GM23338 (cell line): ENCODE measurements around the gene PTGS1. TPM values are rescaled to one million over a fixed set of nuclear protein-coding genes. Genes with fewer than 3 reads are reported as not detected.
"Not testable (repeated sequence)": the region's sequence is repeated elsewhere in the genome, so short reads cannot be mapped to it uniquely, and the experiment has no call there.

ENCODE experiments used
- ATAC-seq: fragments of 200-7000 bp; cut with Tn5 transposase; 3 replicates; pipeline ENCODE4 v1.9.1; 2020
- DNase-seq: peaks from one replicate; pipeline ENCODE4 v3.0.0-alpha.2; 2015; ENCODE audit warnings: low spot score
- H2AFZ ChIP-seq: fragments of 200-600 bp; sonication (generic); 2 replicates; pipeline ENCODE4 v1.8.0; 2016; ENCODE audit warnings: antibody characterized with exemption, mild to moderate bottlenecking, moderate library complexity
- H3F3A ChIP-seq: fragments of 200-600 bp; sonication (generic); replicated peaks from 2 replicates; pipeline ENCODE4 v1.8.0; 2017; ENCODE audit warnings: antibody characterized with exemption, mixed run types, low read depth
- H3K27ac ChIP-seq: fragments of 200-600 bp; sonication (generic); 2 replicates; pipeline ENCODE4 v1.6.1; 2016; ENCODE audit warnings: low read depth
- H3K27me3 ChIP-seq: fragments of 200-600 bp; sonication (generic); 2 replicates; pipeline ENCODE4 v1.8.0; 2016; ENCODE audit warnings: mild to moderate bottlenecking, mixed run types, moderate library complexity; ENCODE audit not compliant: insufficient read depth
- H3K36me3 ChIP-seq: fragments of 200-600 bp; sonication (generic); 2 replicates; pipeline ENCODE4 v1.8.0; 2016; ENCODE audit warnings: mild to moderate bottlenecking; ENCODE audit not compliant: insufficient read depth
- H3K4me1 ChIP-seq: fragments of 200-600 bp; sonication (generic); 2 replicates; pipeline ENCODE4 v1.8.0; 2016; ENCODE audit warnings: mild to moderate bottlenecking, moderate library complexity; ENCODE audit not compliant: insufficient read depth
- H3K4me2 ChIP-seq: fragments of 200-600 bp; sonication (generic); 2 replicates; pipeline ENCODE4 v1.7.1; 2017; ENCODE audit warnings: mixed run types
- H3K4me3 ChIP-seq: fragments of 200-600 bp; sonication (generic); 2 replicates; pipeline ENCODE4 v1.6.1; 2016; ENCODE audit warnings: mixed run types
- H3K79me2 ChIP-seq: fragments of 200-600 bp; sonication (generic); replicated peaks from 2 replicates; pipeline ENCODE4 v1.8.0; 2017; ENCODE audit warnings: mild to moderate bottlenecking; ENCODE audit not compliant: insufficient read depth
- H3K9me2 ChIP-seq: fragments of 200-600 bp; sonication (generic); 2 replicates; pipeline ENCODE4 v1.8.0; 2017; ENCODE audit not compliant: insufficient read depth
- H4K20me1 ChIP-seq: fragments of 200-600 bp; sonication (generic); replicated peaks from 2 replicates; pipeline ENCODE4 v1.8.0; 2017; ENCODE audit warnings: mild to moderate bottlenecking; ENCODE audit not compliant: insufficient read depth
- H3K27ac Mint-ChIP-seq: 2 replicates; pipeline ENCODE4 v1.8.0; 2020; ENCODE audit warnings: inconsistent platforms, mild to moderate bottlenecking, moderate library complexity, mixed read lengths
- H3K27me3 Mint-ChIP-seq: 3 replicates; pipeline ENCODE4 v1.8.0; 2022; ENCODE audit warnings: low read depth, mild to moderate bottlenecking, moderate library complexity, mixed read lengths, inconsistent platforms; ENCODE audit not compliant: insufficient read depth, poor library complexity
- H3K36me3 Mint-ChIP-seq: 3 replicates; pipeline ENCODE4 v1.8.0; 2021; ENCODE audit warnings: low read depth, mild to moderate bottlenecking, inconsistent platforms, moderate library complexity, mixed read lengths
- H3K4me1 Mint-ChIP-seq: 3 replicates; pipeline ENCODE4 v1.8.0; 2020; ENCODE audit warnings: mild to moderate bottlenecking, inconsistent platforms, mixed read lengths
- H3K4me3 Mint-ChIP-seq: 3 replicates; pipeline ENCODE4 v1.8.0; 2021; ENCODE audit warnings: moderate library complexity, mild to moderate bottlenecking, inconsistent platforms, mixed read lengths
- H3K9me3 Mint-ChIP-seq: 3 replicates; pipeline ENCODE4 v1.8.0; 2020; ENCODE audit warnings: moderate library complexity, mild to moderate bottlenecking, inconsistent platforms, mixed read lengths
- CREB1 ChIP-seq: fragments of 250-450 bp; sonication (Bioruptor Pico); IDR thresholded peaks from 2 replicates; pipeline ENCODE4 v1.5.0; 2020; ENCODE audit warnings: low read depth, mild to moderate bottlenecking, moderate library complexity
- CTCF ChIP-seq, 2 experiments: fragments of 200-600 bp in 1 of 2; sonication (generic) in 1 of 2; conservative IDR thresholded peaks; 2 replicates each; pipeline versions ENCODE4 v1.5.1 to v1.6.1; 2016 to 2017; ENCODE audit warnings: antibody characterized with exemption in 2 of 2, low read depth in 2 of 2, mild to moderate bottlenecking in 2 of 2, moderate library complexity in 1 of 2
- EZH2phosphoT487 ChIP-seq: fragments of 200-600 bp; sonication (generic); IDR thresholded peaks from one replicate; pipeline ENCODE4 v1.8.1; 2018; ENCODE audit warnings: antibody characterized with exemption; ENCODE audit not compliant: unreplicated experiment
- JUNB ChIP-seq: IDR thresholded peaks from one replicate; pipeline ENCODE4 v1.6.1; 2016; ENCODE audit warnings: antibody characterized with exemption; ENCODE audit not compliant: unreplicated experiment
- NANOG ChIP-seq: IDR thresholded peaks from 2 replicates; pipeline ENCODE4 v1.6.1; 2016; ENCODE audit warnings: antibody characterized with exemption, borderline replicate concordance
- POLR2AphosphoS5 ChIP-seq: IDR thresholded peaks from 2 replicates; pipeline ENCODE4 v1.6.1; 2016; ENCODE audit warnings: antibody characterized with exemption, low read depth
- STAT1 ChIP-seq: IDR thresholded peaks from one replicate; pipeline ENCODE4 v1.6.1; 2016; ENCODE audit warnings: antibody characterized with exemption; ENCODE audit not compliant: unreplicated experiment
- ZNF114 ChIP-seq: fragments of 250-450 bp; sonication (Bioruptor Pico); IDR thresholded peaks from 2 replicates; pipeline ENCODE4 v1.5.0; 2020; ENCODE audit warnings: mild to moderate bottlenecking, moderate library complexity
- ZNF331 ChIP-seq: fragments of 250-450 bp; sonication (Bioruptor Pico); IDR thresholded peaks from 2 replicates; pipeline ENCODE4 v1.5.0; 2020; ENCODE audit warnings: low read depth, mild to moderate bottlenecking, moderate library complexity
- polyA plus RNA-seq: library from polyadenylated mRNA; unstranded; fragments of >200 nt; fragmentation: Nextera tagmentation; extraction: Ambion mirVana; gene quantifications from 2 replicates; pipeline ENCODE4 v1.2.1, GENCODE V29; 2016
- total RNA-seq: library from RNA; depleted of rRNA; stranded (reverse); fragments of >200 nt; shearing (Covaris generic); gene quantifications from 2 replicates; pipeline ENCODE4 v1.2.3, GENCODE V29; 2014
- TF ChIP-seq, protein P1 (sequence below): IDR thresholded peaks from 2 replicates; pipeline ENCODE4 v1.6.1; 2016; ENCODE audit warnings: antibody characterized with exemption

Gene PTGS1
- total and polyA plus RNA-seq, 2 experiments from 2014 or later = 0.48 to 1.3 TPM

- TF ChIP-seq EZH2phosphoT487 (no peak), STAT1 (no peak), CTCF (conservative IDR thresholded peaks at IDR 0.05; ENCODE audit: low read depth in 2 of 2) (no peak), ZNF331 (CRISPR knock-in tag) (no peak), CREB1 (no peak), POLR2AphosphoS5 (no peak)
- TF ChIP-seq, protein P1, sequence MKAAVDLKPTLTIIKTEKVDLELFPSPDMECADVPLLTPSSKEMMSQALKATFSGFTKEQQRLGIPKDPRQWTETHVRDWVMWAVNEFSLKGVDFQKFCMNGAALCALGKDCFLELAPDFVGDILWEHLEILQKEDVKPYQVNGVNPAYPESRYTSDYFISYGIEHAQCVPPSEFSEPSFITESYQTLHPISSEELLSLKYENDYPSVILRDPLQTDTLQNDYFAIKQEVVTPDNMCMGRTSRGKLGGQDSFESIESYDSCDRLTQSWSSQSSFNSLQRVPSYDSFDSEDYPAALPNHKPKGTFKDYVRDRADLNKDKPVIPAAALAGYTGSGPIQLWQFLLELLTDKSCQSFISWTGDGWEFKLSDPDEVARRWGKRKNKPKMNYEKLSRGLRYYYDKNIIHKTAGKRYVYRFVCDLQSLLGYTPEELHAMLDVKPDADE = no peak
Observed at GRCh38 chr9:122402874-122403273, 32.0 kb downstream of the PTGS1 start (continued).

GRCh38 chr9:122403381-122404000 lies 32.7 kb downstream of the PTGS1 start:
- no peak overlapping the region for H3K4me2 ChIP-seq
- DNase-seq (no peak), ATAC-seq (no peak)
- no peaks in the 10 kb centered on the region for H3K79me2 ChIP-seq
- Mint-ChIP-seq H3K36me3 (peaks cover 4% of the 10 kb centered on the region; the same call in 1 of the 3 replicates), H3K9me3 (peaks cover 46% of the 10 kb centered on the region), H3K4me3 (no peak overlapping the region), H3K27me3 (peaks cover 4% of the 10 kb centered on the region), H3K27ac (no peak overlapping the region), H3K4me1 (no peaks in the 10 kb centered on the region)
- no peaks in the 10 kb centered on the region for H4K20me1 ChIP-seq
- H3K27ac ChIP-seq = no peak overlapping the region
- H3K36me3 ChIP-seq = no peaks in the 10 kb centered on the region
- H3K4me3 ChIP-seq = no peak overlapping the region
- no peaks in the 10 kb centered on the region for H3F3A ChIP-seq
- no peaks in the 10 kb centered on the region for H3K4me1 ChIP-seq
- no peaks in the 10 kb centered on the region for H3K9me2 ChIP-seq
- no peaks in the 10 kb centered on the region for H3K27me3 ChIP-seq
- TF ChIP-seq STAT1 = no peak
- no peak for TF ChIP-seq JUNB
- no peak for TF ChIP-seq CREB1
- no peak for TF ChIP-seq NANOG
- no peak for TF ChIP-seq ZNF114 (CRISPR knock-in tag)
- no peak for TF ChIP-seq POLR2AphosphoS5
- H2AFZ ChIP-seq = no peak overlapping the region

- H3K9me3 Mint-ChIP-seq = peaks cover 46% of the 10 kb centered on the region
Observed at GRCh38 chr9:122405304-122406069, 34.7 kb downstream of the PTGS1 start.

More at GRCh38 chr9:122405304-122406069, 34.7 kb downstream of the PTGS1 start:
- not testable (repeated sequence) for H3K4me3 Mint-ChIP-seq, H3K27me3 Mint-ChIP-seq, H4K20me1 ChIP-seq, H3K4me2 ChIP-seq, H3K4me1 Mint-ChIP-seq, H3K36me3 Mint-ChIP-seq, DNase-seq, H3K4me1 ChIP-seq, H2AFZ ChIP-seq, H3K9me2 ChIP-seq, H3K79me2 ChIP-seq, H3K27ac ChIP-seq, H3K27me3 ChIP-seq, H3K27ac Mint-ChIP-seq, H3F3A ChIP-seq, H3K36me3 ChIP-seq, ATAC-seq, H3K4me3 ChIP-seq
